OCI-LY7 (cell line): ENCODE measurements around the gene FAM227A. TPM values are rescaled to one million over a fixed set of nuclear protein-coding genes. Genes with fewer than 3 reads are reported as not detected.
"Not testable (repeated sequence)": the region's sequence is repeated elsewhere in the genome, so short reads cannot be mapped to it uniquely, and the experiment has no call there.

Experiments
- BruUV-seq: library from RNA; stranded (reverse); fragments of 400-500 nt; replicated peaks from 2 replicates; lab custom pipeline; 2021; lab: Mats Ljungman, UMichigan
- CTCF ChIA-PET: fragments of 300-600 bp; sonication (Branson Sonifier 250); formaldehyde crosslinking; loops from one replicate; lab custom pipeline; 2022; ENCODE audit warnings: antibody characterized with exemption; ENCODE audit not compliant: unreplicated experiment; lab: Charles Lee
- POLR2A ChIA-PET: fragments of 300-600 bp; sonication (Branson Sonifier 250); formaldehyde crosslinking; loops from one replicate; lab custom pipeline; 2022; ENCODE audit warnings: antibody characterized with exemption; lab: Charles Lee
- DNase-seq: peaks from one replicate; pipeline ENCODE4 v3.0.0-alpha.2; 2015; ENCODE audit warnings: low spot score
- H2AFZ ChIP-seq: fragments of 200-600 bp; sonication (generic), shearing (Covaris generic); 2 replicates; pipeline ENCODE4 v1.6.1; 2014; ENCODE audit warnings: mild to moderate bottlenecking, antibody characterized with exemption, low read length, moderate library complexity
- H3K27ac ChIP-seq: fragments of 200-600 bp; sonication (generic); 2 replicates; pipeline ENCODE4 v1.5.1; 2014; ENCODE audit warnings: mixed run types, low read depth, mild to moderate bottlenecking, moderate library complexity, low read length, inconsistent platforms; ENCODE audit not compliant: poor library complexity, severe bottlenecking
- H3K36me3 ChIP-seq: fragments of 200-600 bp; sonication (generic); 2 replicates; pipeline ENCODE4 v1.6.1; 2014; ENCODE audit warnings: mild to moderate bottlenecking, antibody characterized with exemption, low read length, moderate library complexity, mixed read lengths; ENCODE audit not compliant: insufficient read depth
- H3K4me1 ChIP-seq: fragments of 200-600 bp; sonication (generic); 2 replicates; pipeline ENCODE4 v1.5.1; 2014; ENCODE audit warnings: mild to moderate bottlenecking, low read length; ENCODE audit not compliant: insufficient read depth, poor library complexity, severe bottlenecking
- H3K4me2 ChIP-seq: fragments of 200-600 bp; sonication (generic); 2 replicates; pipeline ENCODE4 v1.6.1; 2014; ENCODE audit warnings: mild to moderate bottlenecking, low read length
- H3K4me3 ChIP-seq: fragments of 200-600 bp; sonication (generic); 2 replicates; pipeline ENCODE4 v1.5.1; 2014; ENCODE audit warnings: mild to moderate bottlenecking, low read depth, low read length; ENCODE audit not compliant: poor library complexity, severe bottlenecking
- H3K79me2 ChIP-seq: fragments of 200-600 bp; sonication (generic); 2 replicates; pipeline ENCODE4 v1.6.1; 2016; ENCODE audit warnings: low read depth, mild to moderate bottlenecking, low read length, moderate library complexity, mixed read lengths; ENCODE audit not compliant: insufficient read depth
- H3K9me2 ChIP-seq: fragments of 200-600 bp; sonication (generic); 2 replicates; pipeline ENCODE4 v1.6.1; 2016; ENCODE audit warnings: mild to moderate bottlenecking, low read length, mixed read lengths; ENCODE audit not compliant: insufficient read depth
- H3K9me3 ChIP-seq: fragments of 200-600 bp; sonication (generic); 2 replicates; pipeline ENCODE4 v1.6.1; 2014; ENCODE audit warnings: mild to moderate bottlenecking, mixed run types, low read length, mixed read lengths
- H4K20me1 ChIP-seq: fragments of 200-600 bp; sonication (generic); 2 replicates; pipeline ENCODE4 v1.6.1; 2014; ENCODE audit warnings: mild to moderate bottlenecking, antibody characterized with exemption, low read length, moderate library complexity, mixed read lengths; ENCODE audit not compliant: insufficient read depth
- EZH2phosphoT487 ChIP-seq: fragments of 200-600 bp; sonication (generic); IDR thresholded peaks from 2 replicates; pipeline ENCODE4 v1.6.1; 2018; ENCODE audit warnings: low read depth, borderline replicate concordance, mild to moderate bottlenecking, mixed run types, antibody characterized with exemption, low read length, moderate library complexity, mixed read lengths
- intact Hi-C: fragments of 100-400 bp; cut with micrococcal nuclease; formaldehyde crosslinking; loops from one replicate; pipeline ENCODE4 v1.10.0; 2022; ENCODE audit not compliant: unreplicated experiment
- total RNA-seq, 2 experiments: library from RNA; depleted of rRNA in 1 of 2; stranded (reverse); fragments of >200 nt in 1 of 2; shearing (Covaris generic) in 1 of 2; gene quantifications; 2 replicates each; pipeline ENCODE4 v1.2.3, GENCODE V29; 2014 to 2022
- TF ChIP-seq, protein P1 (sequence below): fragments of 200-600 bp; sonication (generic); conservative IDR thresholded peaks from 2 replicates; pipeline ENCODE4 v1.5.1; 2014; ENCODE audit warnings: mild to moderate bottlenecking, antibody characterized with exemption, low read length, moderate library complexity, mixed read lengths

FAM227A gene
- total RNA-seq, 2 experiments from 2014 or later: 0.16 to 0.57 TPM

DNA sequence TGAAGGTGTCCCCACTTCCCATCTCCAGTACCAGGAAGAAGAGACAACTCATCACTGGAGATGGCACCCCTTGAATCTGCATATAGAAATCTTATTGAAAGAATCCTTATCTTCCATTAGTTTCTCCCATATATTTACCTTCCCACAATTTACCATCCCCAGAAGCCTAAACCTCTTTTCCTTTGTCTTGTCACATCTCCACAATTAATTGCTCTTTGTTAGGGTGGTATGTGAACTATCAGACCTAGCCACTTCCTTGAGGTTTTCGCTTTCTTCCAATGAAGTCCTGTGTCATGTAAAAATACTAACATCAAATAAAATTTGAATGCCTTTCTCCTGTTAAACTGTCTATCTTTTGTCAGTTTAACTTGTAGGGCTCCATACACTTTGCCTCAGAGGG, 37.9 kb downstream of the FAM227A start:
- H3K9me2 ChIP-seq: no peaks in the 10 kb centered on the region
- H3K4me2 ChIP-seq: no peak overlapping the region
- ChIA-PET POLR2A (interaction anchor here (0.6 to 0.7 kb wide), 2 partner anchors 26 to 459 kb away, joined by 3 read pairs; no protein-coding TSS in a partner anchor), CTCF (no interaction called here)
- no peak overlapping the region for H3K4me3 ChIP-seq
- intact Hi-C loops: no loop called here
- H3K4me1 ChIP-seq: no peaks in the 10 kb centered on the region
- no peaks in the 10 kb centered on the region for H3K79me2 ChIP-seq
- H2AFZ ChIP-seq: no peak overlapping the region
- H3K9me3 ChIP-seq: peaks cover 6% of the 10 kb centered on the region; the same call in 1 of the 2 replicates
- no peaks in the 10 kb centered on the region for H4K20me1 ChIP-seq
- TF ChIP-seq, protein P1, sequence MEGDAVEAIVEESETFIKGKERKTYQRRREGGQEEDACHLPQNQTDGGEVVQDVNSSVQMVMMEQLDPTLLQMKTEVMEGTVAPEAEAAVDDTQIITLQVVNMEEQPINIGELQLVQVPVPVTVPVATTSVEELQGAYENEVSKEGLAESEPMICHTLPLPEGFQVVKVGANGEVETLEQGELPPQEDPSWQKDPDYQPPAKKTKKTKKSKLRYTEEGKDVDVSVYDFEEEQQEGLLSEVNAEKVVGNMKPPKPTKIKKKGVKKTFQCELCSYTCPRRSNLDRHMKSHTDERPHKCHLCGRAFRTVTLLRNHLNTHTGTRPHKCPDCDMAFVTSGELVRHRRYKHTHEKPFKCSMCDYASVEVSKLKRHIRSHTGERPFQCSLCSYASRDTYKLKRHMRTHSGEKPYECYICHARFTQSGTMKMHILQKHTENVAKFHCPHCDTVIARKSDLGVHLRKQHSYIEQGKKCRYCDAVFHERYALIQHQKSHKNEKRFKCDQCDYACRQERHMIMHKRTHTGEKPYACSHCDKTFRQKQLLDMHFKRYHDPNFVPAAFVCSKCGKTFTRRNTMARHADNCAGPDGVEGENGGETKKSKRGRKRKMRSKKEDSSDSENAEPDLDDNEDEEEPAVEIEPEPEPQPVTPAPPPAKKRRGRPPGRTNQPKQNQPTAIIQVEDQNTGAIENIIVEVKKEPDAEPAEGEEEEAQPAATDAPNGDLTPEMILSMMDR: no peak
- no peak for TF ChIP-seq EZH2phosphoT487
- DNase-seq: no peak
- H3K27ac ChIP-seq: no peak overlapping the region
- no TSS peak for BruUV-seq
- H3K36me3 ChIP-seq: no peaks in the 10 kb centered on the region

DNA sequence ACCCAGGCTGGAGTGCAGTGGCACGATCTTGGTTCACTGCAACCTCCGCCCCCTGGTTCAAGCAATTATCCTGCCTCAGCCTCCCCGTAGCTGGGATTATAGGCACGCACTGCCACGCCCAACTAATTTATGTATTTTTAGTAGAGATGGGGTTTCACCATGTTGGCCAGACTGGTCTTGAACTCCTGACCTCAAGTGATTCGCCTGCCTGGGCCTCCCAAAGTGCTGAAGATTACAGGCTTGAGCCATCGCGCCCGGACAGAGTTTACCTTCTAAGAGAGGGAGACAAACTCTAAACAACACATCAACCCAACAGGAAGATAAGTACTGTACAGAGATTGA, 41.2 kb downstream of the FAM227A start:
- H3K9me2 ChIP-seq, H4K20me1 ChIP-seq, H3K4me3 ChIP-seq, H3K4me2 ChIP-seq, POLR2A ChIA-PET, CTCF ChIA-PET, intact Hi-C loops, H3K79me2 ChIP-seq, H3K27ac ChIP-seq, H3K36me3 ChIP-seq, H3K9me3 ChIP-seq, H3K4me1 ChIP-seq, BruUV-seq, H2AFZ ChIP-seq, DNase-seq: not testable (repeated sequence)

DNA sequence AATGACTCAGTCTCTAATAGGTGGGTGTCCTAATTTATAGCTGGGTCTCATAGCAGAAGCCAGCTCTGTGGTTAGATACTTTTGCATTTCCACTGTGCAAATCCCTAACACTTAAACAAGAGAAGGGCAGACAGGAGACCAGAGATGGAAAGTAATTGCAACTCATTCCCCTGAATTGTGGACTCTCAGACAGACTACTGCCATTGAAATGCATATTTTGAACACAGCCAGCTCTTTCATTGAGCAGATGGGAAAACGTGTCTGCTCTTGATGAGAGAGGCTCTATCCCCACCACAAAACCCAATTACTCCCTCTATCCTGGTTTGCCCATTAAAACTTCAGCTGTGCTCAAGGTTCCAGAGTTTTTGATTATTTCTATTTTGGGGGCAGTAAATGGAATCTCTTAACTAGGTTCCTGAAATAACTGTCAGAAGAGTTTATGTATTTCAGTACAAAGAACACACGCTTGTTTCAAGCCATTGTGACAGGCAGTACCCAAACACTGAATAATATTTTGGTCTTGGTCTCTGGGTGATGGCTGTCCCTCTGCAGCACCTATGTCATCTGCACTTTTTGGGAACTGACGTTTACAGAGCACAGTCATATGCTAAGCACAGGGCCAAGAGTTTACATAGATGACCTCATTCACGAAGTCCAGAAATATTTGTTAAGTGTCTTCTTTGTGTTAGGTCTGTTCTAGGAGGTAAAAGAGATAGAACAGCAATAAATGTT, 41.7 kb downstream of the FAM227A start:
- ChIA-PET CTCF (no interaction called here), POLR2A (no interaction called here)
- Histone ChIP-seq H3K36me3 (no peaks in the 10 kb centered on the region), H3K4me3 (no peak overlapping the region), H2AFZ (no peak overlapping the region), H3K4me2 (no peak overlapping the region), H4K20me1 (no peaks in the 10 kb centered on the region), H3K9me2 (no peaks in the 10 kb centered on the region), H3K27ac (no peak overlapping the region), H3K4me1 (no peaks in the 10 kb centered on the region), H3K79me2 (no peaks in the 10 kb centered on the region), H3K9me3 (peaks cover 6% of the 10 kb centered on the region; the same call in 1 of the 2 replicates)
- no peak for DNase-seq
- no TSS peak for BruUV-seq
- no peak for TF ChIP-seq EZH2phosphoT487
- intact Hi-C loops: no loop called here
